CD4-positive, alpha-beta T cell treated with Interleukin-17A for 1 hour (primary cell): Measurements from ENCODE around the gene HMSD.

Experiments
- DNase-seq: peaks from one replicate; pipeline ENCODE4 v3.0.0-alpha.2; 2020

Gene HMSD

DNA sequence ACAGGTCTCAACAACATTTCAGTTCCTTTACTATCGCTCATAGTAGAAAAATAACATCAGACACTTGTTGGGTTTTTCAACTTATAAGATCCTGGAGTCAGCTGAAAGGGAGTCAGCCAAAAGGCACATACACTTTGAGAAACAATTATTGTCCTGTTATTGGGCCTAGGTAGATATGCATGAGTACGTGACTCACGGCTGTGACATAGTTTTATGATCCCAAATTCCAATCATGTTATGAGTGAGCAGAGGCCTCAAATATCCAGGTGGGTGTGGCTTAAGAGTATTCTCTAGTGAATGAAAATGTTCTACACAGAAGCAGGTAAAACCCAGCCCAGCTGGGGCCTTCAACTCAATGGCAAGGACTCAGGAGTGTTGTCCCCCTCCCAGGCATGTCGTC is 47.9 kb downstream of the HMSD start:
- no peak for DNase-seq

DNA sequence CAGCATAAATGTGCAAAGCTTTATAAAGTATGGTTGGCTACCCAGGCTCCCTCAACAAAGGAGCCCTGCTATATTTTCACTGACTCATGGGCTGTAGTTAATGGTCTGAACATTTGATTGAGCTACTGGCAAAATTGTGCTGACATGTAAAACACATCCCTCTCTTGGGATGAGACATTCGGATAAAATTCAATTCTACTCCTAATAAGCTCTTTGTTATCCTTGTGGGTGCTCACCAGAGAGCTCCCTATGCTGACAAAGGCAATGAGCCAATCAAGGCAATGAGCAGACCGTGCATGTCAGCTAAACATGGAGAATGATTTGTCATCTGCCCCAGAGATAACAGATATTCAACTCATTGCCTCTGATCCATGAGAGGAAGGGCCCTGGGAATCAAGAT is 48.5 kb downstream of the HMSD start:
- DNase-seq: no peak

DNA sequence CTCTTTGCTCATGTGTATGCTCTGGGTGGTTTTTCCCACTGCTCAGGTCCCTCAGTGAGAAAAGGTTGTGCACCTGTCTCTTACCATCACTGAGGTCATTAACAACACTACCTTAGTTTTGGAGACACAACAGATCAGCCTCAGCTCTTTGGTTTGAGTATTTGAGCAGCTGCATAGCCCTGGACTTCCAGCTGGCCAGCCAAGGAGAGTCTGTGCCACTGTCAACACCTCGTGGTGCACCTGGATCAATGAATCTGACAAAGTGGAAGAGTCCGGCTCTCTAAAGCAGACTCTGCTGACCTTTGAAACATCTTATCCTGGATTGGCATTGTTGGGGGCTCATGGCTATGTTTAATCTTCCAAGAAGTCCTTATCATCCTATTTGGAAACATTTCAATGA is 50.8 kb downstream of the HMSD start:
- DNase-seq: no peak

DNA sequence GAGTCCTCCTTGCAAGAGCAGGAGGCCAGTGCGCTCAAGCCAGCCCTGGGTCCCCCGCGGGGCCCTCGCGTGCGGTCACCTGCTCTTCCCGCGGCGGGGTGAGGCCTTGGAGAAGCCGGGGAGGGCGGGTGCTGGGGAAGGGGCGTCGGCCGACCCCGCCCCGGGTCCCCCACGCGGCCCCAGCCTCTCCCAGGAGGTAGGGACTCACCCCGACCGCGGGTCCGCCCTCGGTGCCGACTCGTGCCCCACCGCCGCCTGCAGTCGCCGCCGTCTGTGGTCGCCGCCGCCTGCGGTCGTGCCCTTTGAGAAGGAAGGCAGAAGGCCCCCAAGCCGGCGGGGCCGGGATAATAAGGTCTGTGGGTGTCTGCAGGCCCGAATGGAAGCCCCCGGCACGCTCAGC is 53.5 kb downstream of the HMSD start:
- DNase-seq: no peak

DNA sequence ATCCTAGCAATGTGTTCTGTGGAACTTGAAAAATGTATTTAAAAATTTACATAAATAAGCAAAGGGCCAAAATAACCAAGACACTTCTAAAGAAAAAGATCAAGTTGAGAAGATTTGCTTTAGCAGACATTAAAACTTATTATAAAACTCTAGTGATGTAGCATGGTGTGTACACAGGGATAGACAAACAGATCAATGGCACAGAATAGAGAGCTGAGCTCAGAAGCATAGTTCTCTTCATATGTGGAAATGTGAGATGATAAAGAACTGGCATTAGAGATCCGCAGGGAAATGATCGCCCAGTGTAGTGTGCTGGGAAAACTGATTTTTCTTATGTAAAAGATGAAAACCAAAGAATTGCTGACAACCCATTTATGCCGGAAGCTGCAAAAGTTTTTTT is 60.2 kb downstream of the HMSD start:
- DNase-seq: no peak
